ENCODE data around the gene S1PR4.

The S1PR4 gene

DNA sequence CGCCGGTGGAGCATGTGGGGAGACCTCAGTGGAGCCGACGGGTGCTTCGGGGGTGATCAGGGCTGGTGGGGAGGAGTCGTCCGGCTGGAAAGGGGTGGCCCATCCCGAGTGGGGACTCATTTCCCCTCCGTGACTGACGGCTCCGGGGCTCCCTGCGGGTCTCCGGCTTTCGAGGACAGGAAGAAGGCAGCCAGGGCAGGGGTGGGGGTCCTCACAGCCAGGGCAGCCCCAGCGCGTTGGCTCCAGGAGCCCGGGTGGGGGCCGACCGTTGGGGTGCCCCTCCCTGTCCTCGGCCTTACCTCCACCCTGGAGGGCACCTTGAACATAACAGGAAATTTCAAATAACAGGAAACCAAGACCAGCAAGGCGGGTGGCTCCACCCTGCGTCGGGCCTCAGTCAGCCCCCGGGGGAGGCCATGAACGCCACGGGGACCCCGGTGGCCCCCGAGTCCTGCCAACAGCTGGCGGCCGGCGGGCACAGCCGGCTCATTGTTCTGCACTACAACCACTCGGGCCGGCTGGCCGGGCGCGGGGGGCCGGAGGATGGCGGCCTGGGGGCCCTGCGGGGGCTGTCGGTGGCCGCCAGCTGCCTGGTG lies at the start of gene S1PR4:
TSS of gene S1PR4 (plus strand) at position 393 of the 596 bp plus-strand sequence. CDS start at position 417, 24 bp downstream.
- peak; percentile 44 to 50 for DNase-seq (ENCODE audit: low read depth in 2 of 2)

- no peak for DNase-seq (ENCODE audit: low read depth in 2 of 2)
Measured at GRCh38 chr19:3129112-3129511, 49.5 kb upstream of the S1PR4 start.

- no peak for DNase-seq (ENCODE audit: low read depth in 2 of 2)
Measured at GRCh38 chr19:3131168-3131567, 47.4 kb upstream of the S1PR4 start.

- DNase-seq (ENCODE audit: low read depth in 2 of 2) = peak; percentile 68 to 82
Measured at GRCh38 chr19:3132971-3133792, 45.4 kb upstream of the S1PR4 start.

GRCh38 chr19:3133793-3134116 lies 44.8 kb upstream of the S1PR4 start:
- no peak for DNase-seq (ENCODE audit: low read depth in 2 of 2)

DNA sequence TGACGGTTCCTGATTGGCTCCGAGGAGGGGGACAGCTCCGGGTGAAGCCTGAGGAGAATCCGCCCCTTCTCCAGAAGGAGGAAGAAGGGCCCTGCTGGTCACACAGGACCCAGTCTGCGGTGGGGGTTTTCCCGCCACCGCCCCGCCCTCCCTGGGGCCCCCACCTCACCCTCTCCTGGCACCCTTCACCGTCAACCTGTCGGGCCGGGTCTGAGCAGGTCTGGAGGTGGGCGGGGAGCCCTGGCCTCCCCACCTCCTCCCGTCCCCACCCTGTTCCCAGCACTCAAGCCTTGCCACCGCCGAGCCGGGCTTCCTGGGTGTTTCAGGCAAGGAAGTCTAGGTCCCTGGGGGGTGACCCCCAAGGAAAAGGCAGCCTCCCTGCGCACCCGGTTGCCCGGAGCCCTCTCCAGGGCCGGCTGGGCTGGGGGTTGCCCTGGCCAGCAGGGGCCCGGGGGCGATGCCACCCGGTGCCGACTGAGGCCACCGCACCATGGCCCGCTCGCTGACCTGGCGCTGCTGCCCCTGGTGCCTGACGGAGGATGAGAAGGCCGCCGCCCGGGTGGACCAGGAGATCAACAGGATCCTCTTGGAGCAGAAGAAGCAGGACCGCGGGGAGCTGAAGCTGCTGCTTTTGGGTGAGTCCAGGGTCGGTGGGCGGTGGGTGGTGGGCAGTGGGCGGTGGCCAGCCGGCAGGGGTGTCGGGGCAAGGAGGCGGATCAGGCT lies 42.4 kb upstream of the S1PR4 start, which contains the start of gene GNA15:
TSS of gene GNA15 (plus strand) at position 73 of the 723 bp plus-strand sequence. CDS start at position 491, 418 bp downstream.
- DNase-seq (ENCODE audit: low read depth in 2 of 2) = no peak

GRCh38 chr19:3136684-3137055 lies 41.9 kb upstream of the S1PR4 start:
- DNase-seq (ENCODE audit: low read depth in 2 of 2) = no peak

DNA sequence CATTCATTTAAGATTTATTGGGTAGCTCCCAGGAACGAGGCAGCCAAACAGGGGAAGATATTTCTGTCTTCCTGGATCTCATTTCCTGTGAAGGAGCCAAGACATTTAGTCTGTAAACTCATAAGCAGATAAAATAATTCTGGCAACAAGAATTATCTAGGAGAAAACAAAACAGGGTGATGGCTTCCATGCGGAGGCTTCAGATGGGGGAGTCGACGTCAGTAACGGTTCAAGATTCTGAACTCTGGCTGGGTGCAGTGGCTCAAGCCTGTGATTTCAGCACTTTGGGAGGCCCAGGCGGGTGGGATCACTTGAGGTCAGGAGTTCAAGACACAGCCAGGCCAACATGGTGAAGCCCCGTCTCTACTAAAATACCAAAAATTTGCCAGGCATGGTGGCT lies 41.5 kb upstream of the S1PR4 start:
- no peak for DNase-seq (ENCODE audit: low read depth in 2 of 2)

GRCh38 chr19:3138268-3138667 lies 40.3 kb upstream of the S1PR4 start:
- DNase-seq (ENCODE audit: low read depth in 2 of 2) = no peak

GRCh38 chr19:3140667-3141038 lies 37.9 kb upstream of the S1PR4 start:
- no peak for DNase-seq (ENCODE audit: low read depth in 2 of 2)

DNA sequence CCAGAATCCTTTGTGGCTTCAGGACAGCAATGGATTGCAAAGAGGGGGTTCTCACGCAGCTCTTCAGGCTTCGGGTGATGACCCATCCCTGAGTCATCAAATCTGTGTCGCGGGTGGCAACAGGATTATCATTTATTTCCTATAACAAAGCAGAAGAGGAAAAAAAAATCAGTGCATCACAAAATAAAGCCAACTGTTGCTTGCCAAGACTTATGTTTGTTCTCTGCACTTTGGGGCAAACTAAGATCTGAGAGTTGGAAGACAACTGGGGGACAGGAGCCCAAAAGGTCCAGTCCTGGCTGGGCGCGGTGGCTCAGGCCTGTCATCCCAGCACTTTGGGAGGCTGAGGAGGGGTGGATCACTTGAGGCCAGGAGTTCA lies 36.3 kb upstream of the S1PR4 start:
- peak in 1 of 2 donors; percentile 54 for DNase-seq (ENCODE audit: low read depth in 2 of 2)

DNA sequence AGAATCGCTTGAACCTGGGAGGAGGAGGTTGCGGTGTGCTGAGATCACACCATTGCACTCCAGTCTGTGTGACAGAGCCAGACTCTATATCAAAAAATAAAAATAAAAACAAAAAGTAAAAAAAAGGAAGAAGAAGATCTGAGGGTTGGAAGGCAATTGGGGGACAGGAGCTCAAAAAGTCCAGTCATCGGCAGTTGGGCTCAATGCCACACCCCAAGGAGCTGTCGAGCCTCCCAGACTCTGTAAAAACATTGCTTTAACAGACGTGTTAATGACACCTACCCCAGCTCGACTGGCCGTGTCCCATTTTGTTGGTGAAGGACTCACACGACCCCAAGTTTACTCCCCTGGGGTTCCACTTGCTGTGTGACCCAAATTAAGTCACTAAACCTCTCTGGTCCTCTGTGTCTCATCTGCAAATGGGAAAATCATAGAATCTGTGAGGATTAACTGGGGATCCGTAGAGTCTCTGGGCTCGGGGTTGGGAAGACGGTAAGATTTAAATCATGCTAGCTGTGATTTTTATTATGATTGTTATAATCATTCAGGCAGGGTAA lies 35.7 kb upstream of the S1PR4 start:
- DNase-seq (ENCODE audit: low read depth in 2 of 2) = no peak

DNA sequence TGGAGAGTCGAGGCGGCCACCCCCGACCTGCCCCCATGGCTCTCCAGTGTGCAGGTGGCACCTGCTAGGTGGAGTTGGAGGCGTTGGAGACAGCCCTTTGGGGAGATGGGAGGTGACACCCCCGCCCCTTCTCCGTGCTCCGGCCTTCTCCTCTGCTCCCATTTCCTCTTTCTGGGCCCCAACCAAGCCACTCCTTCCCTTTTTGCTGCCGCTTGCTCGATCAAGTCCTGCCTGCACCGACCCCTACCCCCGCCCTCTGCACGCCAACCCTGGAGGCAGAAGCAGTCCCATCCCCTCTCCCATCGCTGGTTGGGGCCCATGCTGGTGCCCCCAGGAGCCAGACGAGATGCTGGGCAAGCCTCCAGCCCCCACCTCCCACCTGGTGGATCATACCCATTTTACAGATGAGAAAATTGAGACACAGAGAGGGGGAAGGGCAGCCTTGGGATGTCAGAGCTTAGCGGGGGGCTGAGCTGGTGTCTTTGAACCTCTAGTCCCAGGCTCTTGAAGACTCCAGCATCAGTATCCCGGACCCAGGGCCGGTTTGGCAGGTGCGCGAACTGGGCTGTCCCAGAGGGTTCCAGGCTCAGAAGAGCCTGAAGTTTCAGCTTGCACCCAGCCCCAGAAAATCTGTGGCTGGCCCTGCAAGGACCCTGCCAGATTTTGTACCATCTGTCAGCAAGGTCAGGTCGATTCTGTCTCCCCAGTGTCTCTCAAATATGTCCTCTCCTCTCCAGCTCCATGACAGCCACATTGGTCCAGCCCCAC lies 32.5 kb upstream of the S1PR4 start:
- no peak for DNase-seq (ENCODE audit: low read depth in 2 of 2)

GRCh38 chr19:3146677-3147100 lies 31.9 kb upstream of the S1PR4 start:
- peak; percentile 55 to 73 for DNase-seq (ENCODE audit: low read depth in 2 of 2)

DNA sequence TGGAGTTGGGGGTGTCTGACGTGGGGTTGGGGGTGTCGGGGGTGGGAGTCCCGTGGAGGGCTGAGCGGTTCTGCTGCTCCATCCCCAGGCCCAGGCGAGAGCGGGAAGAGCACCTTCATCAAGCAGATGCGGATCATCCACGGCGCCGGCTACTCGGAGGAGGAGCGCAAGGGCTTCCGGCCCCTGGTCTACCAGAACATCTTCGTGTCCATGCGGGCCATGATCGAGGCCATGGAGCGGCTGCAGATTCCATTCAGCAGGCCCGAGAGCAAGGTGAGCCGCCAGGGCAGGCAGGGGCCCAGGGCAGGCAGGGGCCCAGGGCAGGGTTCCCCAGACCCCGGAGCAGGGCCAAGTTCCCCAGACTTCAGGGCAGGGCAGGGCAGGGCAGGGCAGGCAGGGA lies 30.1 kb upstream of the S1PR4 start:
- no peak for DNase-seq (ENCODE audit: low read depth in 2 of 2)

DNA sequence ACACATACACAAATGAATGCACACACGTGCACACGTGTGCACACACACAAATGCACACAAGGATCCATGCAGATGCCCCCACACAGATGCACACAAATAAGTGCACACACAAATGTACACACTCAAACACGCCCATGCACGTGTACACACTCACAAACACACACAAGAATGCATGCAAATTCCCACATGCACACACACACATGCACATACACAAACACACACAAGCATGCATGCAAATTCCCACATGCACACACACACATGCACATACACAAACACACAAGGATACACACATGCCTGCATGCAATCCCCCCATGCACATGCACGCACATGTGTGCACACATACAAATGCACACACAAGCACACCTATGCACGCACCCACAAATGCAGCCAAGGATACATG lies 29.5 kb upstream of the S1PR4 start:
- DNase-seq (ENCODE audit: low read depth in 2 of 2) = no peak

DNA sequence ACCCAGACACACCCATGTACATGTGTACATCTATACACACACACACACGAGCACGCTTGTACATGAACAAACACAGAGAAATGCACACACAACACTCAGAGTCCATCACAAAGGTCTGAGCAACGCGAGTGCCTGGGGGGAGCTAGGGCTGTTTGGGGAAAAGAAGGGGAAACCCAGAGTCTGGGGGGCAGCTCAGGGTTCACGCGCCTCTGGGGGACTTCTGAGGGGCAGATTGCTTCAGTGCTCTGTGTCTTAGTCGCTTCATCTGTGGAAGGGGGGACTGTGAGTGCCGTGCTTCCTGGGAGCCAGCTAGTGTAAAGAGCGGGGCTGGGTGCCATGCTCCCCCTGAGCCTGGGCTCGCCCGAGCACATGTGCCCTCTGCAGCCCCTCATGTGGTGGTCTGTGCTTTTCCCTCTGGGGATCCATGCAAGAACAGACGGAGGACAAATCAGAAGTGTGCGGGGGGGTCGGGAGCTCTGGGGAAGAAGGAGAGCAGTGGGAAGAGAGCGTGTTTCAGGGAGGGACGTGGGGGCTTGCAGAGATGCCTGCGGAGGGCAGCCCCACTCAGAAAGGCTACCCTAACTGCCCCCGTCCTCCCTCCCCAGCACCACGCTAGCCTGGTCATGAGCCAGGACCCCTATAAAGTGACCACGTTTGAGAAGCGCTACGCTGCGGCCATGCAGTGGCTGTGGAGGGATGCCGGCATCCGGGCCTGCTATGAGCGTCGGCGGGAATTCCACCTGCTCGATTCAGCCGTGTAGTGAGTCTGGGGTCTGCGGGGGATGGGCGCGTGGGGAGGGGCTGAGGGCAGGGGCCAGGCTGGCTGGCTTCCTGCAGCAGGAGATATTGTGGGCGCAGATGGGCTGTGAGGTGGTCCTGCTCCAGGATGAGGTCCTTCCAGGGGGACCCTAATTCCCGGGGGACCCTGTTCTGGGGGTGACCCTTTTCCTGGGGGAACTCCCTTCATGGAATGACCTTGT lies 28.8 kb upstream of the S1PR4 start:
- DNase-seq (ENCODE audit: low read depth in 2 of 2) = no peak

DNA sequence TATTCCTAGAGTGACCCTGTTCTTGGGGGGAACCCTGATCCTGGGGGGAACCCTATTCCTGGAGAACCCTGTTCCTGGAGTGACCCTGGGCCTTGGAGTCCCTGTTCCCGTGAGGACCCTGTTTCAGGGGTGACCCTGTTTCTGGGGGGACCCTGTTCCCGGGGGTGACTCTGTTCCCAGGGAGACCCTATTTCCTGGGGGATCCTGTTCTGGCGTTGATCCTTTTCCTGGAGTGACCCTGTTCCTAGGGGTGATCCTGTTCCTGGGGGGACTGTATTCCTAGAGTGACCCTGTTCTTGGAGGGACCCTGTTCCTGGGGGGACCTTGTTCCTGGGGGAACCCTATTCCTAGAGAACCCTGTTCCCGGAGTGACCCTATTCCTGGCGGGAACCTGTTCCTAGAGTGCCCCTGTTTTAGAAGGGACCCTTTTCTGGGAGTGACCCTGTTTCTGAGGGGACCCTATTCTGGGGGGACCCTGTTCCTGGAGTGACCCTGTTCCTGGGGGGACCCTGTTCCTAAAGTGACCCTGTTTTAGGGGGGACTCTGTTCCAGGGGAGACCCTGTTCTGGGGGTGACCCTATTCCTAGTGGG lies 27.7 kb upstream of the S1PR4 start:
- DNase-seq (ENCODE audit: low read depth in 2 of 2) = no peak

DNA sequence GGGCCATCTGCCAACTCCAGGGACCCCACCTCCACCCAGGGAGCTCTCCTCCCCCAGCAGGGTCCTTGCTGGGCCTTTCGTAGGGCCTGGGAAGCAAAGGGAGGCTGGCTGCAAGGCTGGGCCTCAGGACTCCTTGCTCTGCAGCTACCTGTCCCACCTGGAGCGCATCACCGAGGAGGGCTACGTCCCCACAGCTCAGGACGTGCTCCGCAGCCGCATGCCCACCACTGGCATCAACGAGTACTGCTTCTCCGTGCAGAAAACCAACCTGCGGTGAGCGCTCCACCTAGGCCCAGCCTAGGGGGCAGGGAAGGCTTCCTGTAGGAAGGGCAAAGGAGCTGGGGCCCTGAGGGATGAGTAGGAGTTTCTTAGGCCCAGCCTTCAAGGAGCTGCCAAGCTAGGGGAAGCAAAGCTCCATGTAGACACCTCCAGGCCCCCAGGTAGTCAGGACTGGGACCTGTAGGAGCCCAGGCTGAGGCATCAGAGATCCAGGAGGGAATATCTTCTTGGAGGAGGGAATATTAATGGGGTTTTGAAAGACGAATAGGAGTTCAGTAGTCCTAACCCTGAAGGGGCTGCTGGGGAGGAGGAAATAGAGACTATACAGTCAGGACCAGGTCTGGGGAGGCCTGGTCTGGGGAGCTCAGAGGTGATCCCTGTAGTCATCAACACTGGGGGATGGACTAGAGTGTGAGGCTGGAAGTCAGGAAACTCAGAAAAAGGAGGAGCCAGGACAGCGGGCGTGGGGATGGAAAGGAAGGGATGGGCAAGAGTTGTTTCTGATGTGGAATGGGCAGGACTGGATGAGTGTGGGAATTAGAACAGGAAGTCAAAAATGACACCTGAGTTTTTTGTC lies 26.8 kb upstream of the S1PR4 start:
- DNase-seq (ENCODE audit: low read depth in 2 of 2) = no peak

Data from stimulated activated CD4-positive, alpha-beta T cell treated with anti-CD3 and anti-CD28 coated beads, Interleukin-4, amount 100 ng/mL, for 48 hours (primary cell).